Activated CD4-positive, alpha-beta T cell treated with anti-CD3 and anti-CD28 coated beads, Interleukin-2, amount 10 ng/mL, durations not matched to agents 7 days and 5 days (primary cell): Measurements from ENCODE around the gene RNF4. TPM values are rescaled to one million over a fixed set of nuclear protein-coding genes. Genes with fewer than 3 reads are reported as not detected.

ENCODE experiments used
- total RNA-seq, 2 experiments: library from RNA; stranded (reverse); gene quantifications; one replicate each; pipeline ENCODE4 v1.2.3, GENCODE V29; 2021

Gene RNF4
- total RNA-seq, 2 experiments from 2014 or later: 96.2 to 102 TPM

Other genes starting within 250 kb of the RNF4 start
- 10 to 100 TPM; 25.3 to 26.4 TPM for gene HAUS3, start 227.0 kb upstream of the RNF4 start, total RNA-seq
- gene POLN, start 227.0 kb upstream of the RNF4 start, total RNA-seq: 1 to 10 TPM; 3.3 to 3.8 TPM
- gene MXD4, start 207.0 kb upstream of the RNF4 start, total RNA-seq: 10 to 100 TPM; 22.8 to 24.6 TPM
- 10 to 100 TPM; 14.8 to 17.2 TPM for gene ZFYVE28, start 50.5 kb upstream of the RNF4 start, total RNA-seq
- gene CFAP99, start 50.2 kb upstream of the RNF4 start, total RNA-seq: not detected
- 10 to 100 TPM; 33.2 to 35.5 TPM for gene FAM193A, start 67.5 kb downstream of the RNF4 start, total RNA-seq